C4-2B (cell line): ENCODE results near the gene PSKH1.
A peak's percentile ranks its signal among the peaks of the same experiment; 100 is the strongest.

Experiments used
- H3K27ac ChIP-seq: fragments of 450-650 bp; 2 replicates; pipeline ENCODE4 v1.5.1; 2017
- ZFX ChIP-seq: fragments of 450-650 bp; IDR thresholded peaks from 2 replicates; pipeline ENCODE4 v1.6.1; 2017
- TF ChIP-seq, protein P1 (sequence below): fragments of 450-650 bp; conservative IDR thresholded peaks from 2 replicates; pipeline ENCODE4 v1.5.1; 2017; ENCODE audit warnings: mild to moderate bottlenecking

The PSKH1 gene

DNA sequence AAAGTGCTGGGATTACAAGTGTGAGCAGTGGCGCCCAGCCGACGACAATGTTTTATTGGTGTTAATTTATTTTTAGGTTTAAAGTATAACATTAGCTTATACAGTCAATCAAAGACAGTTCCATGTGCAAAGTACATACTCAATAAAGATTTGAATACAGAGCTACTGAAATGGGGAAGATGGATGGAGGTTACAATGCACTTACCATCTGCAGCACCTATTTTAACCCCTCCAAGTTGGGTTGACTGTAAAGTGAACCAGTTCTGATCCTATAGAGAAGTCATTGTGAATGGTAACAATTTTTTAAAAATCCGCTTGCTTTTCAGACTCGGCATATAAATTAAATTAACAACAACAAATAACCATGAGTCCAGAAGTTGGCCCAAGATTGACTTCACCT is 679 bp upstream of the PSKH1 start:
- no peak for TF ChIP-seq ZFX
- TF ChIP-seq, protein P1, sequence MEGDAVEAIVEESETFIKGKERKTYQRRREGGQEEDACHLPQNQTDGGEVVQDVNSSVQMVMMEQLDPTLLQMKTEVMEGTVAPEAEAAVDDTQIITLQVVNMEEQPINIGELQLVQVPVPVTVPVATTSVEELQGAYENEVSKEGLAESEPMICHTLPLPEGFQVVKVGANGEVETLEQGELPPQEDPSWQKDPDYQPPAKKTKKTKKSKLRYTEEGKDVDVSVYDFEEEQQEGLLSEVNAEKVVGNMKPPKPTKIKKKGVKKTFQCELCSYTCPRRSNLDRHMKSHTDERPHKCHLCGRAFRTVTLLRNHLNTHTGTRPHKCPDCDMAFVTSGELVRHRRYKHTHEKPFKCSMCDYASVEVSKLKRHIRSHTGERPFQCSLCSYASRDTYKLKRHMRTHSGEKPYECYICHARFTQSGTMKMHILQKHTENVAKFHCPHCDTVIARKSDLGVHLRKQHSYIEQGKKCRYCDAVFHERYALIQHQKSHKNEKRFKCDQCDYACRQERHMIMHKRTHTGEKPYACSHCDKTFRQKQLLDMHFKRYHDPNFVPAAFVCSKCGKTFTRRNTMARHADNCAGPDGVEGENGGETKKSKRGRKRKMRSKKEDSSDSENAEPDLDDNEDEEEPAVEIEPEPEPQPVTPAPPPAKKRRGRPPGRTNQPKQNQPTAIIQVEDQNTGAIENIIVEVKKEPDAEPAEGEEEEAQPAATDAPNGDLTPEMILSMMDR = no peak
- 0 out of 2 replicates have a peak overlapping the region, but pooled peaks have one; percentile 15 for H3K27ac ChIP-seq

DNA sequence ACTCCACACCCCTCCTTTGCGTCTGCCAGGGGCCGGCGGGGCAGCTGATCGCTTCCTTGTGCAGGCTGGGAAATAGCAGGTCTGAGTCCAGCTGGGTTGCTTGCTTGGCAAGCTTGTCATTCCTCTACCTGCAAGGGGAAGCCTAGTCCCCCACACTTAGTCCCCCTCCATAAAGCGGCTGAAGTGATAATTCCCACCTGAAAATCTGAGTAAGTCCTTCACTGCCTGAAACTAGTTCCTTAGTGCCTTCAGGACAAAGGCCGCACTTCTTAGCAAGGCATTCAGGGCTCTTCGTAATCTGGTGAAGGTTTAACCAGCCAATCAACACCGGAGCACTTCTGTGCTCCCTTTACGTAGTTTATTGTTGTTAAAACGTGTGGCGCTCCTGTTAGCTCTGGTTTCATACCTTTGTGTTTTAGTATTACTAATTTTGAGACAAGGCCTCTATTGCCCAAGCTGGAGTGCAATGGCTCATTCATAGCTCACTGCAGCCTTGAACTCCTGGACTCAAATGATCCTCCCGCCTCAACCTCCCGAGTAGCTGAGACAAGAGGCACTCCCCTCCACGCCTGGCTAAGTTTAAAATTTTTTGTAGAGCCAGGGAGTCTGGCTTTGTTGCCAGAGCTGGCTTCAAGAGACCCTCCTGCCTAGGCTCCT is 817 bp downstream of the PSKH1 start:
- no peak for TF ChIP-seq ZFX
- TF ChIP-seq, protein P1 = no peak
- H3K27ac ChIP-seq = peak overlapping the region; percentile 94

DNA sequence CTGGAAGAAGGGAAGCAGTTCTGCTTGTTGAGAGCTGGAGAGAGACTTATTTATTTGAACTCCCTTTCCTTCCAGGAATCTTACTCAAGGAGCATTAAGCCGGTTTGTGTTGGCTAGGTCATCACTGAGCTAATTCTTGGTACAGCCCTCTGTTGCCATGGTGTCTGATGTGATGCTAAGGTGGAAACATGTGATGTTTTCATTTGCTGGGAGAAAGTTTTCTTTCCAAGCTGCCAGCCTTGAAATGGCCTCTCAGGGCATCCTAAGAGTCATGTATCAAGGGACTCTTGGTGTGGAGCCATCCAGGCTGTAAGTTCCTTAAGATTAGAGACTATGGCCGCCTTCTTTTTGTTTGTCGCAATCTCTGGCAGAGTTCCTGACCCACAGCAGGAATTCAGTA is 4.2 kb downstream of the PSKH1 start:
- H3K27ac ChIP-seq = no peak overlapping the region

DNA sequence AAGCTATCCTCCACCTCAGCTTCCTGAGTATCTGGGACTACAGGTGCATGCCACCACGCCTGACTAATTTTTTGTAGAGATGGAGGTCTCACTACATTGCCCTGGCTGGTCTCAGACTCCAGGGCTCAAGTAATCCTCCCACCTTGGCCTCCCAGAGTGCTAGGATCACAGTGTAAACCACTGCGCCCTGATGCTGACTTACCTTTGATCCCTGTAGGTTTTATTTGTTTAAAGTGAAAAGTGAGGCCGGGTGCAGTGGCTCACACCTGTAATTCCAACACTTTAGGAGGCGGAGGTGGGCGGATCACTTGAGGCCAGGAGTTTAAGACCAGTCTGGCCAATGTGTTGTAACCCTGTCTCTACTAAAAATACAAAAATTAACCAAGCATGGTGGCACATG is 8.7 kb downstream of the PSKH1 start:
- TF ChIP-seq, protein P1 = no peak
- no peak for TF ChIP-seq ZFX
- H3K27ac ChIP-seq = no peak overlapping the region

More for the DNA sequence above, 4.2 kb downstream of the PSKH1 start:
- TF ChIP-seq, protein P1 = no peak
- no peak for TF ChIP-seq ZFX

DNA sequence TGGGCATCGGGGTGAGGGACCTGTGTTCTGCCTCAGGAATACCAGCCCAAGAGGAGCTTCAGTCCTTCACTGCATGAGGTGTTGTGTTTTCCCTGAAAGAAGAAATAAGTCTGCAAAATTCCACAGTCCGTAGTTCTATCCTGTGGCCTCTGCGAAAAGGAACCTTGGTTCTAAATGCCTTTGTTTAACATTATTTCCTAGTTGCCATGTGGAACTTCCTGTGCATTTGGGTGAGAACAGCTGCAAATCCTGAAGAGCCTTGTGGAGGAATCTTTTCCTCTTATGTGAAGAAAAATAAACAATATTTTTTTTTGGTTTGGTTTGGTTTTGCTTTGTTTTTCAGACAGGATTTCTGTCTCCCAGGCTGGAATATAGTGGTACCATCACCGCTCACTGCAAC is 9.8 kb downstream of the PSKH1 start:
- TF ChIP-seq, protein P1 = no peak
- TF ChIP-seq ZFX = no peak
- no peak overlapping the region for H3K27ac ChIP-seq

DNA sequence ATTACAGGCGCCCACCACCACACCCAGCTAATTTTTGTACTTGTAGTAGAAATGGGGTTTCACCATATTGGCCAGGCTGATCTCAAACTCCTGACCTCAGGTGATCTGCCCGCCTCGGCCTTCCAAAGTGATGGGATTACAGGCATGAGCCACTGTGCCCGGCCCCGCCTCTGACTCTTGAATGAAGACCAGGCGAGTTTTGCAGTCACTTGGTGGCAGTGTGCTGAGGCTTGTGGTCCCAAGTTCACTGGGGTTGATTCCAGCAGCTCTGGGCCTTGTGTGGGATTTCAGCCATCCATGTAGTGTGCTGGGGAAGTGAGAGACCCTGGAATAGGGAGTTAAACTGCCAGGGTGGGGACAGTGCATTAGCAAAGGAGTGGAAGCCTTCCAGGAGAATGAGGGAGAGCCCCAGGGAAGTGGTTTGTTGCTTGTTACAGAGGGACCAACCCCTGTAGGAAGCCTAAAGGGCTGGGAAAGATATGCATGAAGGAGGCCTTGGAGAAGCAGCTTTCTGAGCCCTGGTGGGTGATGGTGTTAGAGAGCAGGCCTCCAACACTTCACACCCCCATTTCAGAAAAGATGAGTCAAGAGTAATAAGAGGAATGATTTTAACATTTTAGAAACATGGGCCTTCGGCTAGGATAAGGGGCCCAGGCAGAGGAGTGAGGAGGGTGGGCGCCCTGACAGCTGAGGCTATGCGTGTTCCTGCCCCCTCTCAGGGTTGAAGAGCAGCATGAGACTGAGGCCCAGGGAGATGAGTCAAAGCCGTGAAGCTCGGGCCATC is 14.5 kb downstream of the PSKH1 start:
- TF ChIP-seq, protein P1 = no peak
- no peak for TF ChIP-seq ZFX
- no peak overlapping the region for H3K27ac ChIP-seq

DNA sequence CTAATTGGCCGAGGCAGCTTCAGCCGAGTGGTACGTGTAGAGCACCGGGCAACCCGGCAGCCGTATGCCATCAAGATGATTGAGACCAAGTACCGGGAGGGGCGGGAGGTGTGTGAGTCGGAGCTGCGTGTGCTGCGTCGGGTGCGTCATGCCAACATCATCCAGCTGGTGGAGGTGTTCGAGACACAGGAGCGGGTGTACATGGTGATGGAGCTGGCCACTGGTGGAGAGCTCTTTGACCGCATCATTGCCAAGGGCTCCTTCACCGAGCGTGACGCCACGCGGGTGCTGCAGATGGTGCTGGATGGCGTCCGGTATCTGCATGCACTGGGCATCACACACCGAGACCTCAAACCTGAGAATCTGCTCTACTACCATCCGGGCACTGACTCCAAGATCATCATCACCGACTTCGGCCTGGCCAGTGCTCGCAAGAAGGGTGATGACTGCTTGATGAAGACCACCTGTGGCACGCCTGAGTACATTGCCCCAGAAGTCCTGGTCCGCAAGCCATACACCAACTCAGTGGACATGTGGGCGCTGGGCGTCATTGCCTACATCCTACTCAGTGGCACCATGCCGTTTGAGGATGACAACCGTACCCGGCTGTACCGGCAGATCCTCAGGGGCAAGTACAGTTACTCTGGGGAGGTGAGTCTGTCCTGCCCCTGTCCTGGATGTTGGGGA is 16.1 kb downstream of the PSKH1 start:
- no peak overlapping the region for H3K27ac ChIP-seq

More for the DNA sequence above, 16.1 kb downstream of the PSKH1 start:
- TF ChIP-seq ZFX = no peak
- TF ChIP-seq, protein P1 = no peak
